ENCODE results near the gene FECH. TPM values are rescaled to one million over a fixed set of nuclear protein-coding genes. Genes with fewer than 3 reads are reported as not detected.

The FECH gene
- total RNA-seq, 1 donor from 2014 or later, result 37.0 TPM

GRCh38 chr18:57570162-57570561 lies 16.3 kb downstream of the FECH start:
- intact Hi-C loops (cut with micrococcal nuclease), result no loop called here
- H3K27ac ChIP-seq (replicated peaks), result no peak overlapping the region
- H3K4me1 ChIP-seq, result no peaks in the 10 kb centered on the region
- H3K27me3 ChIP-seq (ENCODE audit: low read depth), result no peaks in the 10 kb centered on the region
- DNase-seq, result no peak
- TF ChIP-seq, protein P1, sequence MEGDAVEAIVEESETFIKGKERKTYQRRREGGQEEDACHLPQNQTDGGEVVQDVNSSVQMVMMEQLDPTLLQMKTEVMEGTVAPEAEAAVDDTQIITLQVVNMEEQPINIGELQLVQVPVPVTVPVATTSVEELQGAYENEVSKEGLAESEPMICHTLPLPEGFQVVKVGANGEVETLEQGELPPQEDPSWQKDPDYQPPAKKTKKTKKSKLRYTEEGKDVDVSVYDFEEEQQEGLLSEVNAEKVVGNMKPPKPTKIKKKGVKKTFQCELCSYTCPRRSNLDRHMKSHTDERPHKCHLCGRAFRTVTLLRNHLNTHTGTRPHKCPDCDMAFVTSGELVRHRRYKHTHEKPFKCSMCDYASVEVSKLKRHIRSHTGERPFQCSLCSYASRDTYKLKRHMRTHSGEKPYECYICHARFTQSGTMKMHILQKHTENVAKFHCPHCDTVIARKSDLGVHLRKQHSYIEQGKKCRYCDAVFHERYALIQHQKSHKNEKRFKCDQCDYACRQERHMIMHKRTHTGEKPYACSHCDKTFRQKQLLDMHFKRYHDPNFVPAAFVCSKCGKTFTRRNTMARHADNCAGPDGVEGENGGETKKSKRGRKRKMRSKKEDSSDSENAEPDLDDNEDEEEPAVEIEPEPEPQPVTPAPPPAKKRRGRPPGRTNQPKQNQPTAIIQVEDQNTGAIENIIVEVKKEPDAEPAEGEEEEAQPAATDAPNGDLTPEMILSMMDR (IDR thresholded peaks at IDR 0.05; ENCODE audit: borderline replicate concordance), result no peak
- no peak overlapping the region for H3K4me3 ChIP-seq
- H3K36me3 ChIP-seq, result peaks cover 89% of the 10 kb centered on the region
- no peaks in the 10 kb centered on the region for H3K9me3 ChIP-seq (replicated peaks)

DNA sequence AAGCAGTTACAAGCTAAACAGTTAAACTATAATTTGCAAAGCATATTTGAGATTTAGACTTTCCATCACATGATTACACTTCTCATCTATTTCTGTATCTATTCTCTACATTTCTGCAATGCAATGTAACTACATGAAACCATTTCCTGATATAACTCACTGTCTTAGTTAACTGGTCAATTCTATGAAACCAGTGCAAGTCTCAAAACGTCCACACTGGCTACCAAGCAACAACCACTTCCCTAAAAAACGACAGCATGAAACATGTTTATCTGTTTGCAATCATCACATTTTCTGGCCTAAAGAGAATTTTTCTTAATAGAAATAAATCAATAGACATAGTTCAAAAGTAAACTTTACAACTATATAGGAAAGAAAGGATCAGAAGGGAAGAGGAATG lies 17.4 kb downstream of the FECH start:
- Histone ChIP-seq H3K27me3 (ENCODE audit: low read depth) (no peaks in the 10 kb centered on the region), H3K27ac (replicated peaks) (no peak overlapping the region), H3K9me3 (replicated peaks) (no peaks in the 10 kb centered on the region), H3K36me3 (peaks cover 86% of the 10 kb centered on the region), H3K4me1 (no peaks in the 10 kb centered on the region), H3K4me3 (no peak overlapping the region)
- TF ChIP-seq, protein P1 (IDR thresholded peaks at IDR 0.05; ENCODE audit: borderline replicate concordance), result no peak
- intact Hi-C loops (cut with micrococcal nuclease), result no loop called here
- DNase-seq, result no peak

DNA sequence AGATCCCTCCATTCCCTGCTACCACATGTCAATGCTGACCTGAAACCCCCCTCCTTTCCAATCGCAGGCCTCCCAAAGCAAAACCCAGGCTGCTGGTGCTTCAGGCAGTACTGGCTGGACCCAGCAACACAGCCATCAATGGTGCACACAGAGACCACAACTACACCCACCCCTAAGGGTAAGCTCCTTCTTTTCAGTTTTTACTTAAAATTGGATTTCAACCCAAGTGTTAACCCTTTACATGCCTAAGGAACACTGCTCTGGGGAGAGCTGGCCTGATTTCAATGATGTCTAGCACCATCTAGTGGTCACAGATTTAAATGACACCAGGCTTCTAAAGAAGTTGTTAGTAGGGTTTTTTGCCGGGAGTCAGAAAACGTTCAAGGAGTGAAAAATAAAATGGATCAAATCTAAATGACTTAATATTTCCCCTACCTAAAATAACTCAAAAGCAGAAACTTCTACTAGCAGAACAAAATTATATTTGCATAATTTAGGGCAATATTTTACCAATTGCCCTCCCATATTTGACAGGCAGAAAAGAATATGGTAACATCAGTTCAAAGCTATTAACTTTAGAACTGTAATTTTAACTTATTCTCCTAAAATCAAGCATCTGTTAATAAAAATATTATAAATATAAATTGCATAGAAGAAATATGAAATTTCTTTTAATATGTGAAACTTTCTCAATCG lies 24.6 kb downstream of the FECH start:
- H3K4me1 ChIP-seq, result peaks cover 11% of the 10 kb centered on the region
- no peak overlapping the region for H3K4me3 ChIP-seq
- no peaks in the 10 kb centered on the region for H3K9me3 ChIP-seq (replicated peaks)
- H3K27me3 ChIP-seq (ENCODE audit: low read depth), result no peaks in the 10 kb centered on the region
- no peak for DNase-seq
- peaks cover 61% of the 10 kb centered on the region for H3K36me3 ChIP-seq
- intact Hi-C loops (cut with micrococcal nuclease), result no loop called here
- TF ChIP-seq, protein P1 (IDR thresholded peaks at IDR 0.05; ENCODE audit: borderline replicate concordance), result peak; percentile 90
- H3K27ac ChIP-seq (replicated peaks), result no peak overlapping the region

DNA sequence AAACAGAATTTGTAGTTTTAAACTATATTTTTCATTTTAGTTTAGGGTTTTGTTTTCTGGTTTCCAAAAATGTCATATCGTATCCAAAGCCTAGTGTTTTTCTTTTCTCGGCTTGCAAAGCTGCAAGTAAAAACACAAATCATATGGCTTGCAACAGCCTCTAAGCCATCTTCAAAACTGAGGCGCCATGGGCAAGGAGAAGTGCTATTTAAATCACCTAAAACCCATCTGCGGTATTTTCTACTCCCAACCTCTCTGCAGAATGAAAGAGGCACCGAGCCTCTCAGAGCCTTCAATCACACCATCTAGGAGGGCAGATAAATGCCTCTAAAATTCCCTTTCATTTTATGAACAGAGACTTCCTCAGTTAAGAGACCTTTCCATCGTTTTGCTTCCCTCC lies 25.2 kb downstream of the FECH start:
- Histone ChIP-seq H3K36me3 (peaks cover 61% of the 10 kb centered on the region), H3K9me3 (replicated peaks) (no peaks in the 10 kb centered on the region), H3K27me3 (ENCODE audit: low read depth) (no peaks in the 10 kb centered on the region), H3K4me1 (peaks cover 11% of the 10 kb centered on the region), H3K4me3 (no peak overlapping the region), H3K27ac (replicated peaks) (no peak overlapping the region)
- DNase-seq, result no peak
- intact Hi-C loops (cut with micrococcal nuclease), result no loop called here
- TF ChIP-seq, protein P1 (IDR thresholded peaks at IDR 0.05; ENCODE audit: borderline replicate concordance), result no peak

- no peaks in the 10 kb centered on the region for H3K27me3 ChIP-seq (ENCODE audit: low read depth)
- intact Hi-C loops (cut with micrococcal nuclease), result no loop called here
- DNase-seq, result peak; percentile 33
- no peaks in the 10 kb centered on the region for H3K9me3 ChIP-seq (replicated peaks)
- H3K4me3 ChIP-seq, result no peak overlapping the region
- H3K36me3 ChIP-seq, result peaks cover 68% of the 10 kb centered on the region
- TF ChIP-seq, protein P1 (IDR thresholded peaks at IDR 0.05; ENCODE audit: borderline replicate concordance), result no peak
- H3K4me1 ChIP-seq, result peaks cover 11% of the 10 kb centered on the region
- H3K27ac ChIP-seq (replicated peaks), result peak overlapping the region; percentile 18
Observed at GRCh38 chr18:57559314-57559713, 27.2 kb downstream of the FECH start.
